GM19463 (cell line): ENCODE measurements around the gene CNTN5.

Experiments
- ATAC-seq: cut with Tn5 transposase; IDR thresholded peaks from one replicate; pipeline ENCODE4 v1.9.1; 2021; ENCODE audit warnings: mild to moderate bottlenecking, moderate library complexity; ENCODE audit not compliant: unreplicated experiment

The CNTN5 gene

DNA sequence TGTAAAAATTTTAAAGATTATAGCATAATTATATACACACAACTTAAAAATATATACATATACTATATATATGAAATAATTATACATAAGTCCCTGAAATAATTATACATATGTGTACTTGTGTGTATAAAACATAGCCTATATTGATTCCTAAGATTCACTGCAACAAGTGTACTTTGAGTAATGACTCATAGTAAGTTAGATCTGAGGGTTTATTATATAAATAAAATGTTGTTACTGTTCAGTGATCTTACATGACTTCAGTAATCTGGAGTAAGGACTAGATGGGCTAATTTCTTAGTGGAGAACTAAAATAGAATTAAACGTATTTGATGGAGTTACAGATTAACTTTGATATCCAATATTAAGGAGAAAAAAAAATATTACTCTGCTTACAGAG, 350.5 kb downstream of the CNTN5 start:
- no peak for ATAC-seq

GRCh38 chr11:99376463-99376862, 355.7 kb downstream of the CNTN5 start:
- no peak for ATAC-seq

GRCh38 chr11:99383648-99384245, 363.0 kb downstream of the CNTN5 start:
- ATAC-seq, result no peak

GRCh38 chr11:99391245-99391644, 370.5 kb downstream of the CNTN5 start:
- no peak for ATAC-seq

GRCh38 chr11:99406345-99406744, 385.6 kb downstream of the CNTN5 start:
- ATAC-seq, result no peak

DNA sequence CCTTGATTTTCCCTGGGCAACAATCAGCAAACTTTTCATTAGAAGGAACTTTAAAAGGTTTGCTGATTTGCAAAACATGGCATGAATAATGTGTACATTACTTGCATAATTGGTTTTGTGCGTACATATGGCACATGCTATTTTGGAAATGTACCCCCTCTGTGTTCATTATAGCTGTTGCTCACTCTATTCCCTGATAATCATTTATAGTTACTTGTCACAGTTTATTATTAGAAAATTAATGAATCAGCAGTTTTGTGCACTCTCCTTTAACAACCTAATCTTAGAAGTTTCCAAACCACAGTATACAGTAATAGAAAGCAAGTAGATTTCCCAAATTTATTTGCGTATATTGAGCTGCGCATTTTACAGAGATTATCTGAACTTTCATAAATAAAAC, 389.9 kb downstream of the CNTN5 start:
- ATAC-seq, result no peak

- ATAC-seq, result no peak
Observed at GRCh38 chr11:99418927-99419720, 398.4 kb downstream of the CNTN5 start.

DNA sequence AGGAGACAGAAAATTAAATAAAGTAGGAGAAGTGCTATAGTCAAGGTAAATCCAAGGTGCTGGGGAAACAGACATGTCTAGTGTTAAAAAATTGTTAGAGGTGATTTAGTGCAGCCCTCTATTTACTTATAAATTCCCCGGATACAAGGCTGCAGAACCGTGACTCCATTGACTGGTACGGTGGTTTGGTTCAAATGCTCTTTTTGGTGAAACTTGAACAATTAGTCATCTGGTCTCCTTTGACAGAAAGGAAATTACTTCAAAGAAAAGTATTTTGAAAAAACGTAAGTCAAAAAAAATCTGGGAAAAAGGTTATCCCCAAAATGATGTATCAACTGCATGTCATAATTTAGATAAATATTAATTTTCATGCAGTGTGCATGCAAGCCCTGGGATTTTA, 399.2 kb downstream of the CNTN5 start:
- ATAC-seq, result no peak

GRCh38 chr11:99422581-99423427, 402.1 kb downstream of the CNTN5 start:
- ATAC-seq, result no peak

DNA sequence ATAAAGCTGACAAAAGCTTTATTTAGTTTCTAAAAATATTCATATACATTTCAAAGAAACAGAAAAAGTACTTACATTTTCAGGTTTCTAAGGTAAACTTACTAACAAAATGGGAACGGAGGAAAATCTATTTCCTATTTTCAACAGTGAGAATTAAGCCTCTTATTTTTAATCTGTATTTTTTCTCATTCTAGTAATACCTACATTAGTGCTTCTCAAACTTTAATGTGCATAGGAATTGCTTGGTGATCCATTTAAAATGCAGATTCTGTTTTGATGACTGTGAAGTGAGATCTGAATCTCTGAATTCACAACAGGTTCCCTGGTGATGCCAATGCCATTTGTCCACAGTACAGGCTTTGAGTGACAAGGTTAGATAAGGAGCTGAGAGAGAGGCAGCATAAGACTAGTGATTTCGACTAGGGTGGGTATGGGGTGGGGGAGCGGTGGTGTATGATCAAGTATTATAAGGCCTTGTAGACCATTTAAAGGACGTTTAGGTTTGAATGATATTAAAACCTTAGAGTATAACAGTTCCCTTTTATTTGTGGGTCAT, 402.8 kb downstream of the CNTN5 start:
- no peak for ATAC-seq

DNA sequence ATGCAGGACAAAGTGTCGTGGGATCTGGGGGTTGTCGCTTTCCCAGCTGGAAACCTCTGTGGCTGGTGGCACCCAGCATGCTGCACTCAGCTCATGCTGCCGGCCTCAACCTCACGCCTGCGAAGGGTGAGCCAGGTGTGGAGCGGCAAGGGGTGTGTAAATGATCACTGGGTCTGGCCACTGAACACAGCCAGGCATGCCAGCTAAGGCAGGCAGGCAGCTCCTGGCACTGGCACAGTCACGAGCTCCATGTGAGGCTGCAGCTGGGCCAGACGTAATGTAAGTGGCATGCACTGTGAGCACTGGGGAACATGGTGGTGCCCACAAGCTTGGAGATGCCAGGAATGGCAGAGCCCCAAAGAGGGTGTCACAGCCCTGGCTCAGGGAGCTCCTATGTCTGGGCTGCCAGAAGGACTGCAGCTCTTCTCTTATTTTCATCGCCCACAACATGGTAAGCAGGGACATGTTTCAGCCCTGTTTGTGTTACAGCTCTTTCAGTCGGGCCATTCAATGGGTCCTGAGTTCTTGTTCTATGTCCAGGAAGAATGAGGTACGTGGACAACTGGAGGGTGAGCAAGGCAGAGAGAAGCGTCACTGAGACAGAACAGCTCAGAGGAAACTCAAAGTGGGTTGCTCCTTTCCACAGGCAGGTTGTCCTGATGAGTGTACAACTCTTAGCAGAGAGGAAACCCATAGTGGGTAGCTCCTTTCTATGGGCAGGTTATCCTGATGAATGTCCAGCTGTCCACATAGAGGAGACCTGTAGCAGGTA, 403.8 kb downstream of the CNTN5 start:
- ATAC-seq, result no peak

DNA sequence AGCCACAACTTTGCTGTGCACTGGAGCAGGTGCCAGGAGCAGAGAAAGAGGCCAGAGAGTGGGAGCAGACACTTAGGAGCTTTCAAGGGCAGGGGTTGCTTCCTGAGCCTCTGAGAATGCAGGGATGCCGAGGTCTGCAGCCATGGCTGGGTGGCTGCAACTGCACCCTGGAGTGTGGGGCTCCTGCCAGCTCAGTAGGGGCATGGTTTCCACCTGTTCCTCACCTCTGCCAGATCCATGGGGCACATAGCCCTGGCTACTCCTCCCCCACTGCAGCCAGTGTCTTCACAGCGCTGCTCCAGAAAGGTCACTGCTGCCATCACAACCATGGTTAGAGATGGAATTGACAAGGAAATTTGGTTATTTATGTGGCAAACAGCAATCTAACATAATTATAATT, 404.8 kb downstream of the CNTN5 start:
- no peak for ATAC-seq

GRCh38 chr11:99432677-99433076, 411.9 kb downstream of the CNTN5 start:
- ATAC-seq, result peak; percentile 97

DNA sequence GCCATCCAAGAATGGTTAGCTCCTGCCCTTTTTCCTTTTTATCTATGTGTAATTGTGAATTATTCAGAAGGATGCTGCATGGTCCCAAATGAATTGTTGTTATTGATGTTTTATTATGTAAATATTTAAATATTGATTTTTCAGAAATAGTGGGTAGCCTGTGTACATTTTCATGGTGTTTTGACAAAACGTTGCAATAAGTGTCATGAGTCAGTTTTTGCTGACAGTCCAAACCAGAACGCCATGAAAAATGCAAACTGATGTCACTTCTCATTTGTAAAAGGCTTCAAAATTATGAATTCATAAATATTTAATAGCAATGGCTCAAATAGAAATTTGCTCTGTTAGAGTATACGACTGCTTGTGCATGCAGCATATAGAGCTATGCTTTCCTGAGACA, 422.5 kb downstream of the CNTN5 start:
- no peak for ATAC-seq

DNA sequence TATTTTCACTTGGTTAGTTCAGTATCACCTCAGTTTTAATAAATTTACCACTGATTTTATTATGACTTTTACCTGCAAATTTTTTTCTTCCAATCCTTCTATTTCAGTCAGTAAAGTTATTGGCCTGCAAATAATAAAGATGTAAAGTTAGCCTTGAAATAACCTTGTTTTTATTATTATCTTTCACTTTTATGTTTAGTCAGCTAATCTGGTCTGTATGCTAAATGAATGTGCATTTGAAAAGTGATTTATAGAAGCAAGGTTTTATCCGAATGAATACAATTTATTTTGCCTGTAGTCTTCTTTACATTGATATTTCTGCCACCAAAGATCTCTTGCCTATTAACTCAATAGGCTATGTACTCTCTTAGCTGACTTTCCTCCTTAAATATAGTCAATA, 425.7 kb downstream of the CNTN5 start:
- no peak for ATAC-seq

DNA sequence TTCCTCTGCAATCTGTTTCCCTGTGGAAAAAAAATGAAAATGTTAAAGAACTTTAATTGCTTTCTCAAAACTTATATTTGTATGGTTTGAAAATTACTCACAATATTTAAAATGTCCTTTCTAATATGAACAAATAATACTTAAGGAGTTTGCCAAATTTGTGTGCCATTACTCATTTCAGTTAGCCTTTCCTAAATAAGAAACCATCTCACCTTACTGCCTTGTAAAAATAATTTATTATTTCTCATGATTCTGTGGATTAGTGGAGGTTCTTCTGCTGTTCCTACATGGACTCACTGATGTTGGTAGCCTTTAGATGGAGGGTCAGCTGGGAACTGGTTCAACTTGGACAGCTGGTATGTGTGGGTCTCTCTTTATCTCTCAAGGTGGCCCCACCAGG, 428.6 kb downstream of the CNTN5 start:
- ATAC-seq, result no peak

GRCh38 chr11:99452075-99452474, 431.3 kb downstream of the CNTN5 start:
- ATAC-seq, result no peak

- no peak for ATAC-seq
Observed at GRCh38 chr11:99461913-99462312, 441.2 kb downstream of the CNTN5 start.

- ATAC-seq, result no peak
Observed at GRCh38 chr11:99464985-99465384, 444.2 kb downstream of the CNTN5 start.

GRCh38 chr11:99489581-99489980, 468.8 kb downstream of the CNTN5 start:
- ATAC-seq, result no peak

- ATAC-seq, result no peak
Observed at GRCh38 chr11:99494065-99494464, 473.3 kb downstream of the CNTN5 start.
